Measurements from ENCODE around the gene CES4A. TPM values are rescaled to one million over a fixed set of nuclear protein-coding genes. Genes with fewer than 3 reads are reported as not detected.

Gene CES4A
- total and polyA plus RNA-seq, 2 of the 13 experiments (the other 11 are each of a cell fraction or from before 2014, with no cell fraction given), result 0.09 to 0.17 TPM

GRCh38 chr16:67017810-67018488 is 29.6 kb downstream of the CES4A start (continued):
- no peak for TF ChIP-seq ZNF281 (CRISPR knock-in tag; IDR thresholded peaks at IDR 0.05; ENCODE audit: borderline replicate concordance)
- no peak for TF ChIP-seq ISL2 (CRISPR knock-in tag; IDR thresholded peaks at IDR 0.05)
- peak; percentile 51; the same call in 1 of the 2 replicates for TF ChIP-seq GMEB1 (CRISPR knock-in tag; IDR thresholded peaks at IDR 0.05; ENCODE audit: borderline replicate concordance)
- peak; percentile 47; the same call in 1 of the 2 replicates for TF ChIP-seq ZBTB26 (CRISPR knock-in tag; IDR thresholded peaks at IDR 0.05; ENCODE audit: borderline replicate concordance)
- TF ChIP-seq DNMT3B (CRISPR knock-in tag; conservative IDR thresholded peaks at IDR 0.05), result no peak
- no peak for TF ChIP-seq ZNF367 (CRISPR knock-in tag; IDR thresholded peaks at IDR 0.05; ENCODE audit: borderline replicate concordance)
- no peak for TF ChIP-seq ZNF17 (CRISPR knock-in tag; IDR thresholded peaks at IDR 0.05)
- no peak for TF ChIP-seq U2AF1 (optimal IDR thresholded peaks at IDR 0.05; ENCODE audit: low read depth, low read length)
- no peak for TF ChIP-seq ATM (IDR thresholded peaks at IDR 0.05; ENCODE audit: borderline replicate concordance)
- no peak for TF ChIP-seq ZBTB10 (CRISPR knock-in tag; IDR thresholded peaks at IDR 0.05; ENCODE audit: borderline replicate concordance)
- peak; percentile 65; the same call in 1 of the 2 replicates for TF ChIP-seq ZNF784 (CRISPR knock-in tag; IDR thresholded peaks at IDR 0.05; ENCODE audit: borderline replicate concordance)
- TF ChIP-seq HOMEZ (CRISPR knock-in tag; IDR thresholded peaks at IDR 0.05; ENCODE audit: low read depth), result peak; percentile 70
- no peak for TF ChIP-seq MAFF (IDR thresholded peaks at IDR 0.05; ENCODE audit: low read depth, low read length)
- peak; percentile 41; the same call in 1 of the 2 replicates for TF ChIP-seq HDAC1 (CRISPR knock-in tag; IDR thresholded peaks at IDR 0.05)
- no peak for TF ChIP-seq GABPA (IDR thresholded peaks at IDR 0.05; ENCODE audit: low read depth, low read length)
- TF ChIP-seq GABPA (CRISPR knock-in tag; IDR thresholded peaks at IDR 0.05; ENCODE audit: low read depth), result no peak
